Measurements from ENCODE around the gene HOXC6. TPM values are rescaled to one million over a fixed set of nuclear protein-coding genes. Genes with fewer than 3 reads are reported as not detected.
"Not testable (repeated sequence)": the region's sequence is repeated elsewhere in the genome, so short reads cannot be mapped to it uniquely, and the experiment has no call there.

Gene HOXC6
- total RNA-seq, 4 donors from 2014 or later = 0.23 to 0.42 (median 0.32) TPM; not detected in 1

GRCh38 chr12:54038871-54039414 lies 10.7 kb downstream of the HOXC6 start:
- H3K4me3 ChIP-seq = peak overlapping the region in 2 of 4 donors; percentile 21 to 30
- H3K4me1 ChIP-seq = peaks cover 8 to 32% (median 19%) of the 10 kb centered on the region in 4 donors
- H3K27me3 ChIP-seq = peaks cover 0 to 29% (median 0%) of the 10 kb centered on the region in 4 donors
- intact Hi-C loops (cut with DNase I) = no loop called here
- 49% methylated on average over 9 of the region's 9 CpGs for WGBS
- H3K36me3 ChIP-seq = no peaks in the 10 kb centered on the region
- H3K27ac ChIP-seq (replicated peaks in 1 of 4) = peak overlapping the region in 3 of 4 donors; percentile 60 to 69 (median 63)
- H3K9me3 ChIP-seq = no peaks in the 10 kb centered on the region
- DNase-seq (ENCODE audit: extremely low spot score) = no peak
- TF ChIP-seq POLR2AphosphoS5 (IDR thresholded peaks at IDR 0.05) (peak in 1 of 2 donors; percentile 13), POLR2A (IDR thresholded peaks at IDR 0.05; ENCODE audit: low read depth) (no peak)

- H3K27ac ChIP-seq (replicated peaks in 1 of 4) = peak overlapping the region in 3 of 4 donors; percentile 29 to 69 (median 60)
- 51% methylated on average over 16 of the region's 16 CpGs for WGBS
- peaks cover 1 to 26% (median 13%) of the 10 kb centered on the region in 4 donors for H3K4me1 ChIP-seq
- intact Hi-C loops (cut with DNase I) = no loop called here
- H3K36me3 ChIP-seq = no peaks in the 10 kb centered on the region
- no peaks in the 10 kb centered on the region for H3K9me3 ChIP-seq
- H3K4me3 ChIP-seq = peak overlapping the region in 3 of 4 donors; percentile 6 to 30 (median 21)
- DNase-seq (ENCODE audit: extremely low spot score) = no peak
- peaks cover 0 to 22% (median 0%) of the 10 kb centered on the region in 4 donors for H3K27me3 ChIP-seq
- TF ChIP-seq POLR2A (IDR thresholded peaks at IDR 0.05; ENCODE audit: low read depth) (no peak), POLR2AphosphoS5 (IDR thresholded peaks at IDR 0.05) (no peak), EP300 (IDR thresholded peaks at IDR 0.05) (no peak)
These were observed 11.3 kb downstream of the HOXC6 start for GRCh38 chr12:54039417-54040147.

GRCh38 chr12:54040148-54040494 lies 11.9 kb downstream of the HOXC6 start:
- Histone ChIP-seq H3K9me3 (no peaks in the 10 kb centered on the region), H3K4me3 (no peak overlapping the region), H3K4me1 (peaks cover 0 to 23% (median 10%) of the 10 kb centered on the region in 4 donors), H3K27me3 (peaks cover 0 to 21% (median 0%) of the 10 kb centered on the region in 4 donors), H3K36me3 (no peaks in the 10 kb centered on the region), H3K27ac (replicated peaks in 1 of 4) (peak overlapping the region in 3 of 4 donors; percentile 29 to 69 (median 60))
- DNase-seq (ENCODE audit: extremely low spot score) = no peak
- intact Hi-C loops (cut with DNase I) = no loop called here
- 68% methylated on average over 4 of the region's 4 CpGs for WGBS
- TF ChIP-seq POLR2A (IDR thresholded peaks at IDR 0.05; ENCODE audit: low read depth) = no peak
- no peak for TF ChIP-seq EP300 (IDR thresholded peaks at IDR 0.05)
- no peak for TF ChIP-seq POLR2AphosphoS5 (IDR thresholded peaks at IDR 0.05)
- TF ChIP-seq CTCF (IDR thresholded peaks at IDR 0.05) = no peak

GRCh38 chr12:54040648-54041047 lies 12.4 kb downstream of the HOXC6 start:
- Histone ChIP-seq H3K4me3 (no peak overlapping the region), H3K36me3 (no peaks in the 10 kb centered on the region), H3K4me1 (peaks cover 0 to 23% (median 10%) of the 10 kb centered on the region in 4 donors), H3K27ac (replicated peaks in 1 of 4) (no peak overlapping the region), H3K27me3 (peaks cover 0 to 20% (median 0%) of the 10 kb centered on the region in 4 donors), H3K9me3 (no peaks in the 10 kb centered on the region)
- intact Hi-C loops (cut with DNase I) = no loop called here
- no peak for DNase-seq (ENCODE audit: extremely low spot score)
- WGBS = 94% methylated on average over 3 of the region's 3 CpGs
- TF ChIP-seq EP300 (IDR thresholded peaks at IDR 0.05) (no peak), POLR2AphosphoS5 (IDR thresholded peaks at IDR 0.05) (no peak), CTCF (IDR thresholded peaks at IDR 0.05) (no peak), POLR2A (IDR thresholded peaks at IDR 0.05; ENCODE audit: low read depth) (no peak)

GRCh38 chr12:54041097-54041690 lies 13.0 kb downstream of the HOXC6 start:
- intact Hi-C loops (cut with DNase I) = no loop called here
- H3K9me3 ChIP-seq = no peaks in the 10 kb centered on the region
- no peak overlapping the region for H3K27ac ChIP-seq (replicated peaks in 1 of 4)
- WGBS = 83% methylated on average over 2 of the region's 2 CpGs
- peaks cover 0 to 20% (median 0%) of the 10 kb centered on the region in 4 donors for H3K27me3 ChIP-seq
- DNase-seq (ENCODE audit: extremely low spot score) = no peak
- H3K4me1 ChIP-seq = peaks cover 0 to 23% (median 10%) of the 10 kb centered on the region in 4 donors
- no peak for TF ChIP-seq EP300 (IDR thresholded peaks at IDR 0.05)
- TF ChIP-seq POLR2AphosphoS5 (IDR thresholded peaks at IDR 0.05) = no peak
- no peak for TF ChIP-seq CTCF (IDR thresholded peaks at IDR 0.05)
- no peak for TF ChIP-seq POLR2A (IDR thresholded peaks at IDR 0.05; ENCODE audit: low read depth)
- no peak overlapping the region for H3K4me3 ChIP-seq
- no peaks in the 10 kb centered on the region for H3K36me3 ChIP-seq

- intact Hi-C loops (cut with DNase I); DNase-seq (ENCODE audit: extremely low spot score); H3K27ac ChIP-seq (replicated peaks in 1 of 4); H3K36me3 ChIP-seq; H3K9me3 ChIP-seq; H3K4me3 ChIP-seq: not testable (repeated sequence)
- H3K4me1 ChIP-seq = peaks cover 4 to 27% (median 13%) of the 10 kb centered on the region in 4 donors
- H3K27me3 ChIP-seq = peaks cover 0 to 27% (median 0%) of the 10 kb centered on the region in 4 donors
- 83% methylated on average over 6 of the region's 6 CpGs for WGBS
These were observed 13.8 kb downstream of the HOXC6 start for GRCh38 chr12:54042033-54042432.

Measured in esophagus muscularis mucosa (tissue), 4 donors.